ENCODE data around the gene TENM4. TPM values are rescaled to one million over a fixed set of nuclear protein-coding genes. Genes with fewer than 3 reads are reported as not detected.

TENM4 gene
- total and polyA plus RNA-seq, 2 of the 8 experiments (the other 6 are each of a cell fraction or from before 2014, with no cell fraction given), result 3.5 to 7.2 TPM

- no peak for TF ChIP-seq CHD7 (IDR thresholded peaks at IDR 0.05; ENCODE audit: insufficient replicate concordance, low read length)
- TF ChIP-seq TAF7 (optimal IDR thresholded peaks at IDR 0.05; ENCODE audit: borderline replicate concordance, low read depth, low read length), result no peak
- TF ChIP-seq TEAD4 (IDR thresholded peaks at IDR 0.05; ENCODE audit: low read depth, low read length), result no peak
- no peak for TF ChIP-seq BCL11A (IDR thresholded peaks at IDR 0.05; ENCODE audit: low read depth in 2 of 2, low read length in 2 of 2)
Observed at GRCh38 chr11:78972590-78972989, 468.2 kb downstream of the TENM4 start (continued).
